DMS53 treated with DMSO at 0.1 percent for 48 hours (cell line): Measurements from ENCODE around the gene ALK.
A peak's percentile ranks its signal among the peaks of the same experiment; 100 is the strongest.

Source experiments
- DNase-seq: peaks from one replicate; lab custom pipeline; 2025; ENCODE audit not compliant: unreplicated experiment; lab: John Stamatoyannopoulos, UW

The ALK gene

GRCh38 chr2:29388071-29388470, 533.3 kb downstream of the ALK start:
- DNase-seq, result no peak

- no peak for DNase-seq
These were observed 538.9 kb downstream of the ALK start for GRCh38 chr2:29382486-29382885.

DNA sequence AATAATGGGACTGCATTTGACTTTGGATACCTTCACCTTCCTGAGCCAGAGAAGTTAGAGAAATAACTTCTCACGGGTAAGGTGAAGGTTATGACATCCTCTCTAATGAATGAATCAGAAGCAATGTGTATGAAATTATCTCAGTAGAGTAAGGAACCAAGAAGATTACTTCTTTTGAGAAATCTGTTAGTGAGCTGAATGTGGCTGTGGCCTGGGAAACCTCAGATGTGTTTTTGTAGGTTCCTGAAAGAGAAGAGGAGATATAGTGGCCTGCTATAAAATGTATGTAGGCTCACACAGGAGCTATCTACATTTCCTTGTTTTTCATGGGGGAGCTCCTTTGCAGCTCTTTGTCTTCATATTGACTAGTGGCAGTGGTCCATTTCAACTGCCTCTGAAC, 543.6 kb downstream of the ALK start:
- no peak for DNase-seq

- no peak for DNase-seq
These were observed 544.8 kb downstream of the ALK start for GRCh38 chr2:29376541-29376940.

DNA sequence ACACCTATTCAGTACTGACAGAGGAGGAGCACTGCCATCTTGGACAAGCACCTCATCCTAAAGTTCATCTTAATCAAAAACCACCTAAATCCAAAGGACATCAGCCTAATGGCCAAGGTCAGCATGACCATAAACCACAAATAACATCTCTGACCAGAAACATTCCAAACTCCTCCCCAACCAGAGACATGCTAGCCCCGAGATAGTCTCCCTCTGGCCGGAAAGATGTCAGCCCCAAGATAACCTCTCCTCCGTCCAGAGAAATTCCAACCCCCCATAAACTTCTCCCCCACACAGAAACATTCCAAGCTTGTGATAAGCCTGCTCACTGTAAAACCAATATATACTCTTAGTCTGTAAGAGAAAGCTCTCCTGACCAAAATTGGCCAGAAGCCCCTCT, 545.5 kb downstream of the ALK start:
- no peak for DNase-seq

DNA sequence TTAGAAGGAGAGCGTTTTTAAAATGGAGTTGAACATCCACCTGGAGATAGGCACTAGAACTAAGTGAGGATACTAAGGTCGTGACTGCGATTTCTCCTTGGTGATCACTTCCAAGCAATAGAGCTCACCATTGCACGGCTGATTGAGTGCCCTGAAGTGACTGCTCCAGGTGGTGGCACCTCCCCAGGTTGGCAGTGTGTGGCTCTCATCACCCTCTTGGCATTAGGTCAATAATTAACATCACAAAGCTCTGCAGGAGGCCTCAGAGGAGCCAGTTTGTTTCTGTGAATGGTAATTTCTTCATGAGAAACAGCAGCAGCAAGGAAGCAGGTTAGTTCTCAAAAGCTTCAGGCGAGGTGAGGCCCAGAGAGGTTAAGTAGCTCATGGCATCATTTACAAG, 546.6 kb downstream of the ALK start:
- peak; percentile 49 for DNase-seq

- DNase-seq, result no peak
These were observed 547.5 kb downstream of the ALK start for GRCh38 chr2:29373870-29374269.

DNA sequence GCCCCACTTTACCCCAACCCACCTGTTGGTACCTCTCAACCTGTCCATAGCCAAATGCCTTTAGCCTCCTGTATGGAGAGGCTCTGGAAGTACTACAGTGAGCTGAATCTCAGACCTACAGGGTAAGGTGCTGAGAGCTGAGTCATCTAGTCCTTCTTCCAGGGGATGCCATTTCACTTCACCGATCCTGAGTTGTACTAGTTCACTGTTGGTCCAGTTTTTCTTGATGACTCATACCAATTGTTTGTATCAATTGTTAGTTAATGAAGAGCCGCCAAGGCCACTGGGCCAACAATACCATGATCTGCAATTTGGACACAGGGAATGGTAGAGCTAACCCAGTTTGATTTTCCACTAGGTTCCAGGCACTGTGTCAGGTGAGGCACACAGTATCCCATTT, 549.2 kb downstream of the ALK start:
- peak; percentile 1 for DNase-seq

DNA sequence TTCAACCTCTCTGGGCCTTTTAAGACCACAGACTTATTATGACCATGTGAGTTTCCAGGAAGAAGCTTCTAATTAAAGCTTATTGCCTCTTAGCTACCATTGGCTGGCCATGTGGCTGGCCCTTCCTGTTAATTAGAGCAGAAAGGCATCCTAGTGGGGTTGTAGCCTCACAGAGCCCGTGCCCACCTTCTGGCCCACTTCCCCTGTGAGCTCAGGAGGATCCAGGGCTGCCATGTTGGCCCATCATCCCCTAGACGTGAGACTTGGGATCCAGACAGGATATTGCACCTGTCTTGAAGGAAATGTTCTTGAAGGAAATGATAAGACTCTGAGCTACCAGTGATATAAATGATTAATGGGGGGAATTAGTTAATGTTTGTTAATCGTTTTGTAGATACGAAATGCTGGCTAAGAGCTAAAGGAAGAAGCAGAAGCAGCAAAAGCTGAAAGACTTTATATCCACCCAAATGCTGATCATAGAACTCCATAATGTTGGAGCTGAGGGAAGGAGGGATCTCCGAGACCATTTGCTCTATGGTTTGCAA, 550.7 kb downstream of the ALK start:
- no peak for DNase-seq

GRCh38 chr2:29370173-29370572, 551.2 kb downstream of the ALK start:
- no peak for DNase-seq

DNA sequence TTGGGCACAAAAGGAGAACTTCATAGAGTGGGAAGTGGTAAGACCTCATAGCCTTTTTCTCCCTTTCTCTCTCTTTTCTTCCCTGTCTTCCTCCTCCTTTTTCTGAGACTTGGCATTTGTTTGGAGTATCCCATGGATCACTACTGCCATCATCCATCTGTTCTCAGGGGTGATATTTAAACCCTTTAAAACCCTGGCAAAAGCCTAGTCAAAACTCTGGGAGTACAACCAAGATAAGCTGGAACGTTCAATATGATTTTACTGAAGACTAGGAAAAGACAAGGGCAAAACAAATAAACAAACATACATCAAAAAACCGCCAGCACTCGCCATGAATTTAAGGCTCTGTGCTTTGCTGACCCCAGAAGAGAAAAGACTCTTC, 552.7 kb downstream of the ALK start:
- DNase-seq, result no peak

DNA sequence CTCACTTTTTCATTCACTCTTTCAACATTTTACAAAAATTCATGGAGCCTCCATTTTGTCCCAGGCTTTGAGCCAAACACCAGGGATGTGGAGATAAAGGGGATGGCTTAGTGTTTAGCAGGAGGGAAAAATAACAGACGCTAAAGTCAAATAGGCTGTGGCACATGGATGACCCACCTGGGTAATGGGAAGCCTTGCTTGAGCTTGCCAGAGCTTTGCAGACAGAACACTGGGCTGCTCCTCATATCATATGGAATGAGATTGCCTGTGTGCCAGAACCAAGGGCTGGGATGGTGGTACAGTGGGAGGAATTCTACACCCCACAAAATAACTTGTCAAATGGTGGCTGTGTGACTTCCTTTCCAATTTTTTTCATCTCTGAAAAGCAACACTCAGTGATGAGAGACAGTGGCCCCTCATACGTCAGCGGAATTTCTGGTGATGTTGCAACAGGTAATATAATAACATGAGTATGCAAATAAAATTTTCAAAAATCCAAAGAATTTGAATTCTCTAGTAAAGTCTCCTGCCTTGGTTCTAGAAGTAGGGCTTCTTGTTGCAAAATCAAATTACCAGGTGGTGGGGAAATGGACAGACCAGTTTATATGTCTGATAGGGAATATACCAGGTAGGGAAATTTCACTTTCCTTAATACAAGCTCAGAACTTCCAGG, 553.3 kb downstream of the ALK start:
- DNase-seq, result no peak

- DNase-seq, result no peak
These were observed 558.3 kb downstream of the ALK start for GRCh38 chr2:29363111-29363510.

DNA sequence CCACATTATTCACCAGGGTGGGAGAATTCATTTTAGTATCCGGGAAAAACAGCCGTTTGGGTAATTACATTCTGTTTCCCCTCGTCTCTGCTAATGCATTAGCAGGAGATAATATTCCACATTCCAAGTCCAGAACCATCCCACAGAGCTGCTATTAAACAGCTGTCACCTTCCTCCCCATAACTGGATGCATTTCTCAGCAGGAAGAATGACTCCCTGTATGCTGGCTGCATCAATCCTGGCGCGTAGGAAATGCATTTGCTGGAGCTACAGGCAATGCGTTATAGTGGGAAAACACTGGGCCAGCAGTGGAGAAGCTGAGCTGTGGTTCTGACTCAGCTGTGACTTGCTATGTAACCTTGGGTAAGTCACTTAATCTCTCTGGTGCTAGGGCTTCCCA, 560.2 kb downstream of the ALK start:
- no peak for DNase-seq

DNA sequence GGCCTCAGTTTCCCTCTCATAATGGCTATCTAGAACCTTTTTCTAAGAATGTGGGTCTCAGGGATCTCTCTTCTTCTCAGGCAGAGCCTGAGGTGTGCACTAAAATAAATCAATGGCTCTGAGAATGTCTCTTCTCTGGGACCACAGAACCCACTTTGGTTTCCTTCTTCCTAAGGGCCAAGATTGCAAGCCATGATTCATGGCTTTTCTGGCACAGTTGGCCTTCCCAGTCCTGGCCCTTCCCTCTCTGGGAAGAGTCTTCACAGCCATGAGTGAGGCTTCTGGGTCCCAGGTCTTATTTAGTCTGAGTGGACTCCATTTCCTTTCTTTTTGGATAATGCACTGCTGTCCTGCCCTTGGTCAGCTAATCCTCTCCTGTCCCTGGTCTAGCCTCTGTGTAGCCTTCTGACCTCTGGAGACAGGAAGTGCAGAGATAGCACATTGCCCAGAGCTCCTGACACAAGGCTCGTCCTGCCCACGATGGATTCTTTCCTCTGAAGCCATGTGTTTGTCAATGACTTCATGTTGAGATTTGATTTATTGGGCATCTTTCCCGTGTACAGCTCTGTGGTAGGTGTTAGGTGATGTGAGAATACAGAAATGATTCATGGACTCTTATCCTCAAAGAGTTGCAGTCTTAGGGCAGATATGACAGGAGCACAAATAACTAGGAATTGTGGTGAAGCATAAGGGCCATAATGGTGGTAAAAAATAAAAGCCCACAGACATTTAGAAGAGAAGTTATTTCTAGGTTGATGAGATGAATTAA, 561.2 kb downstream of the ALK start:
- DNase-seq, result no peak

GRCh38 chr2:29353403-29353991, 567.9 kb downstream of the ALK start:
- no peak for DNase-seq

DNA sequence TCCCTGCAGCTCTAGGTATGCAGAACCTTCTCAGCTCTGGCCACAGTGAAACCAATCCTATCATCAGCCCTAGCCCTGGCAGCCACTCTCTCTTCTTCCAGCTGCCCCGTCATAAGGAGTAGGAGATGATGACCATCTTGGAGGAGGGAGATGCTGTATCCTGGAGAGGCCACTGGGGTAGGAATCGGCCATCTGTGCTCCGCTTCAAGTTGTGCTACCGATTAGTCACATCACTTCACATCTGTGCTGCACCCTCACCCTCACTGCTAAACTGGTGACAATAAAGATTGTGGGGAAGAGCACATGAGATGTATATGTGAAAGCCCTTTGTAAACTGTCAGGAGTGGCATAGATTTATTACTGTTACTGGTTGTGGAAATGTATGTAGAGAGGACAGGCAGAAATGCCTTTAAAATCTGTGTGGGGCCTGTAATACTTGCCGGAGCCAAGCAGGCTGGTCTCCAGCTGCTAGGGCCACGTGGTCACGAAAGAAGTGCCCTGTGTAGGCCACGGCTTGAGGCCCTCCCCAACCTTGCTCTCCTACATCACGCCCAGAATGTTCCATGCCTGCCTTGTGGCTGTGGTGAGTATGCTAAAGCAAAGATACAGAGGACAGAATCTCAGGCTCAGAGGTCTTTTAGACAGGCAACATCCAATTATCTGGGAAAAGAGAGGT, 569.3 kb downstream of the ALK start:
- no peak for DNase-seq

DNA sequence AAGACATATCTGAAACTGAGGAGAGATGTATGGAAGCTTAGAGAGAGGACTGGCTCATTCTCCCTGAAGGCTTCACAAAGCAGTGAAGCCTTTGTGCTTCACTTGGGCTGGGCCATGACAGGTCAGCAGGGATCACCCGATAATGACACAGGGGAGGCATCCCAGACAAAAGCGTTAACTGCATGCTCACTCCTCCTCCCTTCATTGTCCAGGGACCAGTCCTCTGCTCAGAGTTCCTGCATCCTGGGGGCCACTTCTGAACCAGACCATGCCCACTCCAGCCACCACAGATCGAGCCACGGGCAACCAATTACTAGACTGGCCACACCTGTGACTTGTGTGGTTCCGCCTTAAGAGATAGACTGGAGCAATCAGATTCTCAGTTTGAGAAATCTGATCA, 570.1 kb downstream of the ALK start:
- DNase-seq, result no peak

GRCh38 chr2:29349316-29350030, 571.9 kb downstream of the ALK start:
- no peak for DNase-seq

DNA sequence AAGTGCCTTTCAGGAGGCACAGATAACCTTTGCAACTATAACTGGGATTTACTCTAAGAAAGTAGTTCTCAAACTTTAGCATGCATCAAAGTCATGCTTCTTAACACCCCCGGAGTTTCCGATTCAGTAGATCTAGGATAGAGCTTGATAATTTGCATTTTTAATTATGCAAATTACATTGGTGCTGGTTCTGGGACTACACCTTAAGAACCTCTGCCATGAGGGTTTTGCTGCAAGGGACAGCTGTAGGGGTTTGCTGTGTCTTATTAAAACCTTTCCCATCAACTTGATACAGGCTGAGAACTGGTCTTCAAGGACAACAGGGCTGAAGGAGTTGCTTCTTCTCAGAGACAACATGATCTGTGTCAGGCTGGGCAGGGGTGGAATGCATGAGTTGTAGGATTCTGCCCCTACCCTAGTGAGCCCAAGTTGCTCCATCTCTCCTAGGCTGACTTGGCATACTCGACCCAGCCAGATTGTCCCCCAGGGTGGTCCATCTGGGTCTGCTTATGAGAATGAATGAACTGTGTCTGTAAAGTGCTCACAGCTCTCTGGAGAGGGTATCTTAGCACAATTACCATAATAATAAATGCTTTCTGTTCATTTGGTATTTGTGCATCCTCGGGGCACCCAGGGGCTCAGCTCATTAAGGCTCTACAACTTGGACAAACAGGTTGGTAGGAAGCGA, 573.5 kb downstream of the ALK start:
- DNase-seq, result no peak
